ENCODE data around the gene UQCC5.

The UQCC5 gene, protein sequence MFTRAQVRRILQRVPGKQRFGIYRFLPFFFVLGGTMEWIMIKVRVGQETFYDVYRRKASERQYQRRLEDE

DNA sequence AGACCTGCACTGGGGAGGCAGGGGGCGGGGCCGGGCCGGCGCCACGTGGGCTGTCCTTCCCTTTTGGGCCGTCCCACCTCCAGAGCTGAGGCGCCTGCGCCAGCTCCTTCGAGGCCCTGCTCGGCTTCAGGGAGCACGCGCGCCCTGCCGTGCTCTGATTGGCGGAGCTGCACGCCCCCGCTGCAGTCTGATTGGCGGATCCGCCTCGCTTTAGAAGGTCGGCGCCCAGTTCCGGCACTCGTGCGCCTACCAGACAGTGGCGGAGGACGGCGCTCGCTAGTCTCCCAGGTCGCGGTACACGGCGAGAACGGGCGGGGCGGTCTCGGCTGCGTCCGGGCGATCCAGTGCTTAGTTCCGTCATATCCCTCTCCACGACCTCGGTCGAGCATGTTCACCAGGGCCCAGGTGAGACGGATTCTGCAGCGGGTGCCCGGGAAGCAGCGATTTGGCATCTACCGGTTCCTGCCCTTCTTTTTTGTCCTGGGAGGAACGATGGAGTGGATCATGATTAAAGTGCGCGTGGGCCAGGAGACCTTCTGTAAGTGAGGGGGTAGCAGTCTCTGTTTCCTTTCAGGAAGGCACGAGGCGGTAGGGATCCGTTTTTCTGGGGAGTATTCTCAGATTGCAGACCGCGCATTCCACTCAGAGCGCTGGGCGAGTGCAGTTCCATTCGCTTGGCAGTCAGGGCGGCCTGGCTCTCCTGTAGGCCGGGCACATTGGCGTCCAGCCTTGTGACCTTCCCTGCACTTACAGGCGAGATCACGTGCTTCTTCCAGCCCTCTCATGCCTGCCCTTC, at the start of gene UQCC5:
UQCC5 (plus strand) TSS at position 237 of the 796 bp plus-strand sequence; CDS start at position 388, 151 bp downstream.
- peak; percentile 100 for DNase-seq (ENCODE audit: low read depth, low spot score)

DNA sequence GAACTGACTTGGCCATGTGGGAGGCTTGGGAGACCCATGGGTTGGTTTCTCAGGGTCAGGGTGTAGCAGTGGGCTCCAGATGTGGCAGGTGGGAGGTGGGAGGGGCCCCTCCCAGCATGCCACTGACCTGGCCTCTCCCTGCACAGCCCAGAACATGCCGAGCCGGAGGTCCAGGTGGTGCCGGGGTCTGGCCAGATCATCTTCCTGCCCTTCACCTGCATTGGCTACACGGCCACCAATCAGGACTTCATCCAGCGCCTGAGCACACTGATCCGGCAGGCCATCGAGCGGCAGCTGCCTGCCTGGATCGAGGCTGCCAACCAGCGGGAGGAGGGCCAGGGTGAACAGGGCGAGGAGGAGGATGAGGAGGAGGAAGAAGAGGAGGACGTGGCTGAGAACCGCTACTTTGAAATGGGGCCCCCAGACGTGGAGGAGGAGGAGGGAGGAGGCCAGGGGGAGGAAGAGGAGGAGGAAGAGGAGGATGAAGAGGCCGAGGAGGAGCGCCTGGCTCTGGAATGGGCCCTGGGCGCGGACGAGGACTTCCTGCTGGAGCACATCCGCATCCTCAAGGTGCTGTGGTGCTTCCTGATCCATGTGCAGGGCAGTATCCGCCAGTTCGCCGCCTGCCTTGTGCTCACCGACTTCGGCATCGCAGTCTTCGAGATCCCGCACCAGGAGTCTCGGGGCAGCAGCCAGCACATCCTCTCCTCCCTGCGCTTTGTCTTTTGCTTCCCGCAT, 49.2 kb upstream of the UQCC5 start:
- no peak for DNase-seq (ENCODE audit: low read depth, low spot score)

DNA sequence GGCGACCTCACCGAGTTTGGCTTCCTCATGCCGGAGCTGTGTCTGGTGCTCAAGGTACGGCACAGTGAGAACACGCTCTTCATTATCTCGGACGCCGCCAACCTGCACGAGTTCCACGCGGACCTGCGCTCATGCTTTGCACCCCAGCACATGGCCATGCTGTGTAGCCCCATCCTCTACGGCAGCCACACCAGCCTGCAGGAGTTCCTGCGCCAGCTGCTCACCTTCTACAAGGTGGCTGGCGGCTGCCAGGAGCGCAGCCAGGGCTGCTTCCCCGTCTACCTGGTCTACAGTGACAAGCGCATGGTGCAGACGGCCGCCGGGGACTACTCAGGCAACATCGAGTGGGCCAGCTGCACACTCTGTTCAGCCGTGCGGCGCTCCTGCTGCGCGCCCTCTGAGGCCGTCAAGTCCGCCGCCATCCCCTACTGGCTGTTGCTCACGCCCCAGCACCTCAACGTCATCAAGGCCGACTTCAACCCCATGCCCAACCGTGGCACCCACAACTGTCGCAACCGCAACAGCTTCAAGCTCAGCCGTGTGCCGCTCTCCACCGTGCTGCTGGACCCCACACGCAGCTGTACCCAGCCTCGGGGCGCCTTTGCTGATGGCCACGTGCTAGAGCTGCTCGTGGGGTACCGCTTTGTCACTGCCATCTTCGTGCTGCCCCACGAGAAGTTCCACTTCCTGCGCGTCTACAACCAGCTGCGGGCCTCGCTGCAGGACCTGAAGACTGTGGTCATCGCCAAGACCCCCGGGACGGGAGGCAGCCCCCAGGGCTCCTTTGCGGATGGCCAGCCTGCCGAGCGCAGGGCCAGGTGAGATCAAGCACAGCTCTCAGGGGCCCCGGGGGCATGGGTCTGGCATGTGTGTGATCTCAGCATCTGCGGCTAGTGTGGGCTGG, 48.4 kb upstream of the UQCC5 start:
- no peak for DNase-seq (ENCODE audit: low read depth, low spot score)

DNA sequence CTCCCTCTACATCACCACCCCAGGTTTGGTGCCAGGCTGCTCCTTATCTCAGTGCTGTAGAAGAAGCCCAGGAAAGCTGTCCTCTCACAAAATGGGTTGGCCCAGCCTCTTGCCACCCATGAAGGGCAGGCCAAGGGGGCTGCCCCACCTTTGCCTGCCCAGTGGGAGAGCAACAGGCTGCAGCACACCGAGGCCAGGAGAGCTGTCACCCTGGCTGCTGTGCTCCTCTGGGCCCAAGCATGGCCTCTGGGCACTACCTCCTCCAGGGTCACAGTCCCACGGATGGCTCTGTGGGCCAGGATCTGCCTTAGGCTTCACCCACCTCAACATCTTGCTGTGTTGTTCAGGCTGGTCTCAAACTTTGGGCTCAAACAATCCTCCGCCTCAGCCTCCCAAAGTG, 47.7 kb upstream of the UQCC5 start:
- DNase-seq (ENCODE audit: low read depth, low spot score): no peak

DNA sequence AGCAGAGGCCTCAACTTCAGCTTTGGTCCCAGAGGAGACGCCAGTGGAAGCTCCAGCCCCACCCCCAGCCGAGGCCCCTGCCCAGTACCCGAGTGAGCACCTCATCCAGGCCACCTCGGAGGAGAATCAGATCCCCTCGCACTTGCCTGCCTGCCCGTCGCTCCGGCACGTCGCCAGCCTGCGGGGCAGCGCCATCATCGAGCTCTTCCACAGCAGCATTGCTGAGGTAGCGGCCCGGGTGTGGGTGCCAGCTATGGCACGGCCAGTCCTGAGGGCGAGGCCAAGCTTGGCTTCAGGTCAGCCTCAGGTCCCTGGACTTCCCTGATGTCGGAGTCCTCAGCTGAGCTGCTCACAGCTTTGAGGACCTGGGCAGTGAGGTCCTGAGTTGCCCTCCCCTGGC, 47.0 kb upstream of the UQCC5 start:
- DNase-seq (ENCODE audit: low read depth, low spot score): no peak

DNA sequence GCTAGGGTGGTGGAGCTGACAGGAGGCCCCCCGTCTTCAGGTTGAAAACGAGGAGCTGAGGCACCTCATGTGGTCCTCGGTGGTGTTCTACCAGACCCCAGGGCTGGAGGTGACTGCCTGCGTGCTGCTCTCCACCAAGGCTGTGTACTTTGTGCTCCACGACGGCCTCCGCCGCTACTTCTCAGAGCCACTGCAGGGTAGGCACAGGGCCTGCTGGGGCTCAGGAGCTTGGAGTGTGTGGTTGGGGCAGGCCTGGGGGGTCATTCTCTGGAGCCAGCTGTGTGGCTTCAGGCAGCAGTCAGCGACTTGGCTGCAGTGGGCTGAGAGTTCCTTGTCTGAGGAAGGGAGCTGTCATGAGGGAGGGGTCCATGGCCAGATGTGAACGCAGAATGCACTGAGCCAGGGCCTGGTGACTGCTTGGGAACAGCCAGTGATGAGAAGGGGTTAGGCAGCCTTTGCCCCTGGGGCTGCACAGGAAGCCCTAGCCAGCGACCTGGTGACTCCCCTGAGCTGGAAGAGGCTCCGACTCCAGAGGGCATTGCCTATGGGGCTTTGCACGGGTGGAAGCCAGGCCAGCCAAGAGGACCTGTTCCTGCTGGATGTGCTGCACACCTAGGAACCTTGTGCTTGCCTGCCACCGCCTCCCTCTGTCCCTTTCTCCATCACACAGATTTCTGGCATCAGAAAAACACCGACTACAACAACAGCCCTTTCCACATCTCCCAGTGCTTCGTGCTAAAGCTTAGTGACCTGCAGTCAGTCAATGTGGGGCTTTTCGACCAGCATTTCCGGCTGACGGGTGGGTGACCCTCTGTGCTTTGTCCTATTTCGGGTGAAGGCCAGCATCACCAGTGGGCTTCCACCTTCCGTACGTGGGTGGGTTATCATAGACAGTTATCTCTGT, 46.1 kb upstream of the UQCC5 start:
- DNase-seq (ENCODE audit: low read depth, low spot score): no peak

DNA sequence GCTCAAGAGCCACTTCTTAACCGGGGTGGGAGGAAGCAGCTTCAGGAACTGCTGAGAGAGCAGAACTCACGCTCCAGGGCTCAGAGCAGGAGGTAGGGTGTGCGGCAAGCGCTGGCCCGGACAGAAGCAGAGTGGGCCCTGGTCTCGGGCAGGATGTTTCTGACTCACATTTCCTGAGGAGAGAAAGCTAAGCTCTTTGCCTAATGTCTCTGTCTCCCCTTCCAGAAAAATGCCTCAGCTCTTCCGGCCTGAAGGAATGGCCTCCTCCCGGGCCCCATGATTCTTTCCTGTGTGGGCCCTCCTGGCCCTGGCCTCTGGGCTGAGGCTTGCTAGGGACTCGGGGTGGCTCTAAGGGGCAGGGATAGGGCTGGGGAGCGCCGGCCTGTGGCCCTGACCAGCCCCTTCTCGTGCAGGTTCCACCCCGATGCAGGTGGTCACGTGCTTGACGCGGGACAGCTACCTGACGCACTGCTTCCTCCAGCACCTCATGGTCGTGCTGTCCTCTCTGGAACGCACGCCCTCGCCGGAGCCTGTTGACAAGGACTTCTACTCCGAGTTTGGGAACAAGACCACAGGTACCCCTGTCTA, 45.4 kb upstream of the UQCC5 start:
- no peak for DNase-seq (ENCODE audit: low read depth, low spot score)

DNA sequence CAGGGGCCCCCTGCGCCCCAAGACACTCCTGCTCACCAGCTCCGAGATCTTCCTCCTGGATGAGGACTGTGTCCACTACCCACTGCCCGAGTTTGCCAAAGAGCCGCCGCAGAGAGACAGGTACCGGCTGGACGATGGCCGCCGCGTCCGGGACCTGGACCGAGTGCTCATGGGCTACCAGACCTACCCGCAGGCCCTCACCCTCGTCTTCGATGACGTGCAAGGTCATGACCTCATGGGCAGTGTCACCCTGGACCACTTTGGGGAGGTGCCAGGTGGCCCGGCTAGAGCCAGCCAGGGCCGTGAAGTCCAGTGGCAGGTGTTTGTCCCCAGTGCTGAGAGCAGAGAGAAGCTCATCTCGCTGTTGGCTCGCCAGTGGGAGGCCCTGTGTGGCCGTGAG, 44.3 kb upstream of the UQCC5 start:
- DNase-seq (ENCODE audit: low read depth, low spot score): no peak

DNA sequence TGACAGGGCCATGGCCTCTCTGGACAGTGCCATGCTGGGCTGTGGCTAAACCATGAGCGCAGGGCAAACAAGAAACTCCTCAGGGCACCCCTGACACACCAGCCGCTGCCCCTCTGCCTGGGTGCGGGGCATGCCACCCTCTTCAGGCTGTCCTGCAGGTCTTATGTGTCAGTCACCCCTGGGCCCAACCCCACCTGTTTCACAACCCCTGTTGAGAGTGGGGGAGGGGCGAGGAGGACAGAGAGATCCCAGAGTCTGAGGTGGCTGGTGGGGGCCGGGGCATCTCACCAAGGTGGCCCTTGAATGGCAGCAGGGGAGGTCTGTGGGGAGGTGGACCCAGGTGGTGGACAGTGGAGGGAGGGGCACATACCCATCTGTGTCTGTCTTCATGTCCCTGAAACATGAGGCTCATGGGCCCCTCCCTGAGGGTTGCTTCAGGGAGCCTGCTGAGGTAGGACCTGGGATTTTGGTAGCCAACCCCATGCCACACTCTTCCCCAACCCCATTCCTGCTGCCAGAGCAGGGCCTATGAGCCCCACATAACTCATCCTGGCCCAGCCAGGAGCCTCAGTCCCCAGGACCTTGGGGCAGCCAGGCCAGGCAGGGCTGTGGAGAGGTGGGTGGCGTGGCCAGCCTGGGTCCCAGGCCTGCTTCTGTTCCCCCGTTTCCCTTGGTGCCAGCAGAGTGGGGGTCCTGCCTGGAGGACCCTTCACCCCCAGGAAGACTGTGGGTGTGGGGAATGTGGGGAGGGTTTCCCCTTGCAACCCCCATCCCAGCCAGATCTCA, 43.0 kb upstream of the UQCC5 start:
- no peak for DNase-seq (ENCODE audit: low read depth, low spot score)

DNA sequence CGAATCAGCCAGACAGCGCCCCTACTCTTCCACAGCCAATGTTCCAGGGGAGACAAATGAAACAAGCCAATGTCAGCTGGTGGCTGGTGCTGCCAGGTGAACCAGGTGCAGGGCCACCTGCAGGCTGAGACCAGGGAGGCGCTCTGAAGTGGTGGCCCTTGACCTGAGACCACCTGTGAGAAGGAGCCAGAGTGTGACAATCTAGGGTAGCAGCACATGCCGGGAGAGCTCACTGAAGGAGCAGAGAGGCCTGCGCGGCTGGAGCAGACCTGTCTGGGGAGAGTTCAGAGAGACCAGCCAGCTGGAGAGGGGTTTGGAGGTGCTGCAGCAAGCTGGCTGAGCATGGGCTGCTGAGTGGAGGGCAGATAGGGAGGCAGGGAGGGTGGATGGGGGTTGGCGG, 42.0 kb upstream of the UQCC5 start:
- no peak for DNase-seq (ENCODE audit: low read depth, low spot score)

DNA sequence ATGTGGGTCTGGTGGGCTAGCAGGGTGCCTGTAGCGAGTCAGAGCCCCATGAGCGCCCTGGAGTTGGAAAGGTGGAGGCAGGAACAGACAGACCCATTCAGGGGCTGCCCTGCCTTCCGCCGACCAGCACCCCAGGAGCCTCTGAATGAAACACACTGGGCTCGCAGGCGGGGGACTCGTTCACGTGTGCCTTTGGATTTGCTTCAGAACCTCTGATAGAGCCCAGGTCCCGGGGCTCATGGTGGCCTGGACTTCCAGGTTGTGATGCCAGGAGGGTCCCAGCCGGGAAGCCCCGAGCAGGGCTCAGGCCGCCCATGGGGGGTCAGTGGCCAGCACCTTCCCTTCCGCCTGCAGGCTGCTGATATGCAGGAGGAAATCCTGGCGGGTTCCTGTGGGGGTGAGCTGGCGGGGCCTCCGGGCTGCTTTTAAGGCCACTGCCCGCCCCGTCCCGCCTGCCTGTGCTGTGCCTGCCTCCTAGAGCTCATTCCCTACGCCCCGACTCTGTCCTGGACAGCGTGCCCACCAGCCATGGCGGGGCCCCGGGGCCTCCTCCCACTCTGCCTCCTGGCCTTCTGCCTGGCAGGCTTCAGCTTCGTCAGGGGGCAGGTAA, 41.4 kb upstream of the UQCC5 start, which contains the start of gene STAB1:
STAB1 (plus strand) TSS at position 453 of the 610 bp plus-strand sequence; CDS start at position 529, 76 bp downstream.
- DNase-seq (ENCODE audit: low read depth, low spot score): no peak

DNA sequence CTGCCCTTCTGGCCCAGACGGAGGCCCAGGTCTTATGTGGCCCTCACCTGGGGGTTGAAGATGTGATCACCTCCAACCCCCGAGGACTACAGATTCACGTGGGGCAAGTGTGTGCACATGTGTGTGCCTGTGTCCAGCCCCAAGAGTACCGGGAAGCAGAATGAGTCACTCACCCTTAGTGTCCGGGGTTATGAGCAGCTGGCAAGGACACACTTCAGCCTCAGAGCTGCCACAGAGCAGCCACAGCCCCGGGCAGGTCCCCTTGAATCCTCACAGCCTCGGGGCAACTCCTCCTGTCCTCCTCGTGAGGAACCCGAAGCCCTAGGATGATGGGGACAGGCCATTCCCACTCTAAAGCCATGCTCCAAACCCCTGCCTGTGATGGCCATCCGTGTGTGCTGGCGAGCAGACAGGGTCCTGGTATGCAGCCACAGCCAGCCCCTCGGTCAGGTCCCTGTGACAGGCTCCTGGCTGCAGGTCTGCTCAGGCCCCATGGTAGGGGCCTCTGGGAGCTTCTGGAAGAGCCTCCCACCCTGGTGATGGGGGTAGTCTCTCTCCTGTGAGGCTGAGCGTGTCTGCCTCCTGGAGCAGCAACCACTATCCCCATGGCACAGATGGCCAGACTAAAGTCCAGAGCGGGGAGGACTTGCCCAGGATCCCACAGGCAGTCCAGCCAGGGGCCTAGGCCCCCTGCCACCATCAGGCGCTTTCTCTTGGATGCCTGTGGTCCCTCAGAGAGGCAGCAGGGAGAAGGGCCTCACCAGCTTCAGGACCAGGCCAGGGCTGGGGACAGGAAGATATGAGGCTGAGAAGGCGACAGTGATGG, 40.4 kb upstream of the UQCC5 start:
- DNase-seq (ENCODE audit: low read depth, low spot score): no peak

DNA sequence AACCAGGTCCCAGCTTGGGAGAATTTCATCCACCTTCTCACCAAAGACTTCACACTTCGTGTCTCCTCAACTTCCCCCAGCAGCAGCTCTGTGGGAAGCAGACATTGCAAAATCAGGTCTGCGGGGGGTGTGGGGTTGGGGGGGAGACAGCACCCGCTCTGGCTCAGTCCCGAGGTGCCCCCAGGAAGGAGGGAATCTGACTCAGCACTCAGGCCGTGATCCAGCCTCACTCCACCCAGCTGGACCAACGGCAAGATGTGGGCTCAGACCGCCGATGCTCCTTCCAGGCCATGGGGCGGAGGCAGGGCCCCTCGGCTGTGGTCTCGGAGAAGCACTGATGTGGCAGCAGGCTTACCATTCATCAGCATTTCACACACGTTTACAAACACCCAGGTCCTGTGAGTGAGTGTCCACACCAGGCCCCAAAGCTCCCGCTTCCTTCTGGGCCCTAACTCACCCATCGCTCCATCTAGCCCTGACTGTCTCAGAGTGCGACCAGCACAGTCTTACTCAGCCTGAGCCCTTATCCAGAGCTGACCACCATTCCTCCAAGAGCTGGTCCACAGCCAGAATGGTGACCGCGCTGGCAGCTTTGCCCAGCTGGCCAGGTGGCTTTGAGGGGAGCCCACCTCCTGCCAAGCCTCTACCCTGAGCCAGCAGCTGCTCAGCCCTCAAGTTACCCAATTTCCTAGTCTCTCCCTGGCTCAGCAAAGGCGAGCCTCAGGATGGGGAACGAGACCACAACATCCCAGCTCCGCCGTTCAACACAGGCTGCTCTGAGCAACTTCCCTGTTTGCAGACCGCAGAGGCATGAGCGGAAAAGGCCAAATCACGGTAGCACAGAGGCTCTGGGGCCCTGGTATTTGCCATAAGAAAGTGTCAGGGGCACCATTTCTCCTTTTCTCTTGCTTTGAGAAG, 38.0 kb upstream of the UQCC5 start:
- no peak for DNase-seq (ENCODE audit: low read depth, low spot score)

DNA sequence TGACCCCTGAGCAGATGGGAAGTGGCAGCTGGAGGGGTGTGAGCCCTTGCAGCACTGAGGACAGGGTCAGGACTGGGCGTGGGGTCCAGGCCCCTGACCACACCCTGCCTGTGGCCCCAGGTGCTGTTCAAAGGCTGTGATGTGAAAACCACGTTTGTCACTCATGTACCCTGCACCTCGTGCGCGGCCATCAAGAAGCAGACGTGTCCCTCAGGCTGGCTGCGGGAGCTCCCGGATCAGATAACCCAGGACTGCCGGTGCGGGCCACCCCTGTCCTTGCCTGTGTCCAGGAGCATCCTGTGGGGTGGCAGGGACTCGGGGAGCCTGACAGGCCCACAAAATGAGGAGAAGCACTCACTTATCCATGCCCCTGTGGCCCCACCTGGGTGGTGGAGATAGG, 35.4 kb upstream of the UQCC5 start:
- DNase-seq (ENCODE audit: low read depth, low spot score): no peak

DNA sequence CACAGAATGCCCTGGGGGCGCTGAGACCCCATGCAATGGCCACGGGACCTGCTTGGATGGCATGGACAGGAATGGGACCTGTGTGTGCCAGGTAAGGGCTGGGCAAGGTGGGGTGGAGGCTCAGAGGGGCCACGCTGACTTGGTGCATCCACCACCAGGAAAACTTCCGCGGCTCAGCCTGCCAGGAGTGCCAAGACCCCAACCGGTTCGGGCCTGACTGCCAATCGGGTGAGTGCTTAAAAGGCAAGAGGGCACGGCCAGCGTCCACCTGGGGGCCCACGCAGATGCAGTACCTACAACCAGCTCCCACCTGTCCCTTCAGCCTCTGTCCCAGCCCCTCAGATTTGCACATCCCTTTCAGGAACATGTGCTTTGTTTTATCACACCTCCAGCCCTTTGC, 34.4 kb upstream of the UQCC5 start:
- no peak for DNase-seq (ENCODE audit: low read depth, low spot score)

DNA sequence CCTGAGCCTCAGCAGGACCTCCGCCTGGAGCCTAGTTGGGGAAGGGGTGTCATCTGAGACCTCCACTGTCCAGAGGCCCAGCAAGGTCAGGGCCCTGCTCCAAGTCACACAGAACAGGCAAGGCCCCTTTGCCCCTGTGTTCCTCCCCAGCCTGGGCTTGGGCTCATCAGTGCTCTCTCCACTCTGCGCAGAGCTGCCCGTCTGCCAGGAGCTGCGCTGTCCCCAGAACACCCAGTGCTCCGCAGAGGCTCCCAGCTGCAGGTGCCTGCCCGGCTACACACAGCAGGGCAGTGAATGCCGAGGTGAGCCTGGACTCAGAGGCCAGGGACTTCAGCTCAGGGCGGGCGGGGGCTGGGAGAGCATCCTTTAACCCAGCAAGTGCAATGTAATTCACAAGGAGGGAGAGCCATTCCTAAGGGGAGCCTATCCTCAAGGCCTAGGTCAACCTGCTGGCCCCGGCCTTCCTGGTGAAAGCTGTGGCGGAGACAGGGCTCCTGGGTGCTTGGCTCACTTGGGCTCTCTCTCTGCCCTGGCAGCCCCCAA, 33.5 kb upstream of the UQCC5 start:
- DNase-seq (ENCODE audit: low read depth, low spot score): no peak
